Stimulated activated CD8-positive, alpha-beta memory T cell treated with anti-CD3 and anti-CD28 coated beads, Interleukin-15, amount 100 ng/mL, for 1 hour (primary cell): ENCODE data around the gene KIFAP3.
"Not testable (repeated sequence)": the region's sequence is repeated elsewhere in the genome, so short reads cannot be mapped to it uniquely, and the experiment has no call there.

Experiments used
- DNase-seq: peaks from one replicate; pipeline ENCODE4 v3.0.0-alpha.2; 2020; ENCODE audit warnings: low read depth

The KIFAP3 gene

DNA sequence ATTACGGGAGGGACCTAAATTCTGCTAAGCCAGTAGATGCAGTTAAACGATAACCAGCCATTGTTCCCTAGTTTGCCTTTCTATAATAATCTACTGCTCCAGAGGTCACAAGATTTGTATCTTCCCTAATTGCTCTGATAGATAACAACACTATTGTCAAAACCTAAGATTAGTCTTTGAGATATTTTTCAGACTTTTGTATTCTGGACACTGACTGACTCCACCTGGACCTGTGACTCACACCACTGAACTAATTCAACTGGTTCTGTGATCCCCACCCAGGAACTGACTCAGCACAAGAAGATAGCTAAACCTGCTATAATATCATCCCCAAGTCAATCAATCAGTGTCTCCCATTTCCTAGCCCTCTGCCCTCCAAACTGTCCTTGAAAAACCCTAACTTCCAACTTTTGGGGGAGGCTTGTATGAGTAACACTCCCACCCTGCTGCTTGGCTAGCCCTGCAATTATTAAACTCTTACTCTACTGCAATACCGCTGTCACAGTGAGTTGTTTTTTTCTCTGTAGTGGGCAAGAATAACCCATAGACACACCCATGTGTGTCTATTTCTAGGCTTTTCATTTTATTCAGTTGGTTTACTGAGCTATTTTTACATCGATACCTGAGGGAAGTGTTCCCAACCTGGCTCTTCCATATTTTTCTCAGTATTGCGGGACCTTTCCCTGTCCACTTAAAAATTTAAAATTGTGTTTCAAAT, 11.2 kb downstream of the KIFAP3 start:
- DNase-seq = no peak

GRCh38 chr1:170061676-170062075, 12.8 kb downstream of the KIFAP3 start:
- not testable (repeated sequence) for DNase-seq

- DNase-seq = not testable (repeated sequence)
These were observed 14.4 kb downstream of the KIFAP3 start for GRCh38 chr1:170060015-170060520.

GRCh38 chr1:170049176-170049800, 25.2 kb downstream of the KIFAP3 start:
- no peak for DNase-seq

GRCh38 chr1:170048515-170048914, 26.0 kb downstream of the KIFAP3 start:
- DNase-seq = no peak

DNA sequence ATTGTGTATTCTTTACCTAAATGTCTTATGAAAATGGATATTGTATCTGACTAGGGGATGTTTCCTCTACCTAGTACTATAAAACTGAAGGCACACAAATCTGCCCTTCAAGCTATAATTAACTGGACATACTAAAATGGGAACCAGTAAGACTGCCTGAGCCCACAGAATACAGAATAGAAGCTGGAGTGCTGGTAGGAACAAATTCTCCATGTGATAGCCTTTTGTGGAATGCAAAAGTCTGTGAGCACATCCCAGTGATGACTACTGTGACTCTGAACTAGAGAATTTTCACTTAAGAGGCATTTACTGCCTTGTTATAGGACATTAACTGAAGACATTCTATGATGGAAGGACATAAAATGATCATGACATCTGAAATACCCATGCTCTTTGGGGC, 30.3 kb downstream of the KIFAP3 start:
- no peak for DNase-seq

GRCh38 chr1:170041423-170042192, 32.9 kb downstream of the KIFAP3 start:
- DNase-seq = no peak

- DNase-seq = no peak
These were observed 41.8 kb downstream of the KIFAP3 start for GRCh38 chr1:170032531-170033280.

DNA sequence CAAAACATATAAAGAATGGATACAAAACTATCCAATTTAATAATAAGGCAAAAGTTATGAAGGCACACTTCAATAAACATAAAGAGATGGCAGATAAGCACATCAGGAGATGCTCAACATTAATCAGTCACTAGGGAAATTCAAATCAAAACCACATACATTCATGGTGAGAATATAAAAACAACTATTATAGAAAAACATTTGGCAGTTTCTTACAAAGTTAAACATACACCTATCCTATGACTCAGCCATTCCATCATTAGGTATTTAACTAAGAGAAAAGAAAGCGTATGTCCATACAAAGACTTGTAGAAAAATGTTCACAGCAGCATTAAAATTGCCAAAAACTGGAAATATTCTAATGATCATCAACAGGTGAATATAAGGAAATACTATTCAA, 44.3 kb downstream of the KIFAP3 start:
- DNase-seq = no peak

- no peak for DNase-seq
These were observed 46.7 kb downstream of the KIFAP3 start for GRCh38 chr1:170027760-170028159.

GRCh38 chr1:170020859-170021258, 53.6 kb downstream of the KIFAP3 start:
- no peak for DNase-seq

GRCh38 chr1:170017478-170017877, 57.0 kb downstream of the KIFAP3 start:
- DNase-seq = no peak

- DNase-seq = no peak
These were observed 61.6 kb downstream of the KIFAP3 start for GRCh38 chr1:170012920-170013319.

DNA sequence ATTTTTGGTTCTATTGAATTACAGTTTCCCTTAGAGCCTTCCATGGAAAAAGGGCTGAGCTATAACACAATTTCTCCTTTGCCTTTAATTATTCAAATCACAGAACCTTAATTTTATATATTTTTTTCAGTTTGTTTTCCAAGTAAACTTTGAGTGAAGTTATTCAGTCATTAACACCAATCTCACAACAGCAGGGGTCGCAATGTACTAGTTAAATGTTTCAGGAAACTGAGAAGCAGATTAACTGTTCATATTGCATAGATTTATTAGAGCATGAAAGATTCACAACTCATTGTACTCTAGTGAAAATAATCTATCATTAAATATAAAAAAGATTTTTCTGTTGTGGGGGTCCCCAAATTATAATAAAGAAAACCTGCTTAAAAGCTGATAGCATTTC, 64.1 kb downstream of the KIFAP3 start:
- DNase-seq = no peak

DNA sequence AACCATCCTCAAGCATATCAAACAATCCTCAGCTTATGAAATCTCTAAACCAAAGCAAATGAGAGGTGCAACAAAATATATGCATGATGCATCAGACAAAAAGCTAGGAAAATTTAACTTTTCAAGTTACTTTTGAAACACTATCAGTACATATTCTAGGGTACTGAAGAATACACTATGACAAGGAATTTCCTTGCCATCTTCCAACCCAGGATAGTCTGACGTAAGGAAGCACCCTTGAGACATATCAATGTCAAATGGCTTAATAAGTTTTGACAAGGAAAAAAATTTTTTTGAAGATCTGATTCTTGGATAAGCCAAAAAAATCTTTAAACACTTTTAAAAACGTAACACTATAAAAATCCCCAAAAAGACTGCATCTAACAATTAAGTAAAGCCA, 64.9 kb downstream of the KIFAP3 start:
- DNase-seq = no peak

DNA sequence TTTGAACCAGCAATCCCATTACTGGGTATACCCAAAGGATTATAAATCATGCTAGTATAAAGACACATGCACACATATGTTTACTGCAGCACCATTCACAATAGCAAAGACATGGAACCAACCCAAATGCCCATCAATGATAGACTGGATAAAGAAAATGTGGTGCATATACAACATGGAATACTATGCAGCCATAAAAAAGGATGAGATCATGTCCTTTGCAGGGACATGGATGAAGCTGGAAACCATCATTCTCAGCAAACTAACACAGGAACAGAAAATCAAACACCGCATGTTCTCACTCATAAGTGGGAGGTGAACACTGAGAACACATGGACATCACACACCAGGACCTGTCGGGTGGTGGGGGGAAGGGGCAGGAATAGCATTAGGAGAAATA, 65.8 kb downstream of the KIFAP3 start:
- not testable (repeated sequence) for DNase-seq

- DNase-seq = not testable (repeated sequence)
These were observed 71.1 kb downstream of the KIFAP3 start for GRCh38 chr1:170003270-170003835.

GRCh38 chr1:170001266-170001665, 73.2 kb downstream of the KIFAP3 start:
- no peak for DNase-seq

DNA sequence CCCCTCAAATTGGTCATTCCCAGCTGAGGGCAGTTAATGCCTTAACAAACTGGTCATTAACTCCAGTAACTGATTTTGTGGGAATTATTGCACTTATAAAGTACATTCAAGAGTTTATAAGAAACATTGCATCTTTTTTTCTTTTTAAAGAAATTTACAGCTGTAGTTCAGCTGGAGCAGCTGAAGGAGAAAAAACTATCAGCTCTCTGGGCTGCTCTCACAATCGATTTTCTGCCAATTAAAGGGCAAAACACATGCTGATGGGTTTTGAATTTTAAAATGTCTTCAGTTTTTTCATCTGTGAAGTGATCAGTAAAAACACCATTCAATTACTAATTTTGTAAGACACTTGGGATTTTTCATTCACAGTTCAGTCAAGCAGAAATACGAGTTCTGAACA, 74.7 kb downstream of the KIFAP3 start:
- no peak for DNase-seq

GRCh38 chr1:169999331-169999741, 75.2 kb downstream of the KIFAP3 start:
- no peak for DNase-seq

- DNase-seq = no peak
These were observed 78.5 kb downstream of the KIFAP3 start for GRCh38 chr1:169995993-169996392.

DNA sequence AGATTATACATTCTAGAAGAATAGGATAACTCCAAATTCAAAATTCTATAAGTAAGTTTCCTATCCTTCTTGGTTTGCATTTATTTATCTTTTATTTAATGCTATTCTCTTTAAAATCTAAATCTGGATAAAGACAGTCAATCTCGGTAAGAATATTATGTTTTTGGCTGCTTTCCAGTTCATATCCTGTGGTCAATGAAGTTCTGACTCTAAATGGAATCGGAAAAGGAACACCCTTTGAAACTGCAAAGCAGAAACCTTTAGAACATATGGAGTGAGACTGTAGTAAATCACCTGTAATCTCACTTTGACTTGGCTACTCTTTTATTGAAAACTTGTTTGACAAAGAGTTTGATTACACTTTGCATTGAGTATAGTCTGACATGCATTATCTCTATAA, 85.2 kb downstream of the KIFAP3 start:
- DNase-seq = no peak
